ENCODE measurements around the gene GNG8. TPM values are rescaled to one million over a fixed set of nuclear protein-coding genes. Genes with fewer than 3 reads are reported as not detected.

GNG8 gene
- total and polyA plus RNA-seq, 2 donors (not counting 1 experiment from before 2014, with no cell fraction given): not detected

GRCh38 chr19:46674416-46675178 is 38.6 kb upstream of the GNG8 start:
- H4K20me1 ChIP-seq (ENCODE audit: control insufficient read depth, extremely low read depth, insufficient read depth, low read length): no peaks in the 10 kb centered on the region
- H3K27ac ChIP-seq (ENCODE audit: insufficient read depth, low read length): no peak overlapping the region
- H3K4me2 ChIP-seq (ENCODE audit: extremely low read depth, insufficient read depth, low read length): no peak overlapping the region
- H2AFZ ChIP-seq (ENCODE audit: low read length): no peak overlapping the region
- DNase-seq (ENCODE audit: low read depth in 2 of 2): peak in 1 of 2 donors; percentile 25
- no peaks in the 10 kb centered on the region for H3K27me3 ChIP-seq (ENCODE audit: control insufficient read depth, insufficient read depth, low read length)
- H3K4me1 ChIP-seq (ENCODE audit: control insufficient read depth, extremely low read depth, insufficient read depth, low read length): peaks cover 3% of the 10 kb centered on the region
- peaks cover 10% of the 10 kb centered on the region for H3K36me3 ChIP-seq (ENCODE audit: control insufficient read depth, insufficient read depth, low read length)
- H3K9ac ChIP-seq (ENCODE audit: insufficient read depth, low read length): no peak overlapping the region
- H3K4me3 ChIP-seq (replicated peaks in 1 of 4; ENCODE audit: control extremely low read depth in 1 of 4, insufficient read depth in 1 of 4, low read depth in 3 of 4, low read length in 4 of 4): no peak overlapping the region
- no peaks in the 10 kb centered on the region for H3K9me3 ChIP-seq (ENCODE audit: control insufficient read depth, insufficient read depth, low read depth, low read length)
- H3K79me2 ChIP-seq (ENCODE audit: control insufficient read depth, insufficient read depth, low read length): no peaks in the 10 kb centered on the region
- TF ChIP-seq CTCF (conservative IDR thresholded peaks at IDR 0.05 in 1 of 2, IDR thresholded peaks at IDR 0.05 in 1 of 2; ENCODE audit: low read depth in 1 of 2, low read length in 2 of 2) (no peak), EZH2 (IDR thresholded peaks at IDR 0.05; ENCODE audit: low read length, missing control alignments) (no peak)

GRCh38 chr19:46670813-46671212 is 34.8 kb upstream of the GNG8 start:
- no peak overlapping the region for H3K27ac ChIP-seq (ENCODE audit: insufficient read depth, low read length)
- no peaks in the 10 kb centered on the region for H3K9me3 ChIP-seq (ENCODE audit: control insufficient read depth, insufficient read depth, low read depth, low read length)
- peaks cover 3% of the 10 kb centered on the region for H3K4me1 ChIP-seq (ENCODE audit: control insufficient read depth, extremely low read depth, insufficient read depth, low read length)
- TF ChIP-seq CTCF (conservative IDR thresholded peaks at IDR 0.05 in 1 of 2, IDR thresholded peaks at IDR 0.05 in 1 of 2; ENCODE audit: low read depth in 1 of 2, low read length in 2 of 2): no peak
- no peak for TF ChIP-seq EZH2 (IDR thresholded peaks at IDR 0.05; ENCODE audit: low read length, missing control alignments)
- no peak overlapping the region for H3K4me2 ChIP-seq (ENCODE audit: extremely low read depth, insufficient read depth, low read length)
- H3K36me3 ChIP-seq (ENCODE audit: control insufficient read depth, insufficient read depth, low read length): peaks cover 7% of the 10 kb centered on the region
- H4K20me1 ChIP-seq (ENCODE audit: control insufficient read depth, extremely low read depth, insufficient read depth, low read length): no peaks in the 10 kb centered on the region
- no peak overlapping the region for H3K4me3 ChIP-seq (replicated peaks in 1 of 4; ENCODE audit: control extremely low read depth in 1 of 4, insufficient read depth in 1 of 4, low read depth in 3 of 4, low read length in 4 of 4)
- no peak overlapping the region for H2AFZ ChIP-seq (ENCODE audit: low read length)
- no peak overlapping the region for H3K9ac ChIP-seq (ENCODE audit: insufficient read depth, low read length)
- H3K79me2 ChIP-seq (ENCODE audit: control insufficient read depth, insufficient read depth, low read length): no peaks in the 10 kb centered on the region
- no peaks in the 10 kb centered on the region for H3K27me3 ChIP-seq (ENCODE audit: control insufficient read depth, insufficient read depth, low read length)
- peak in 1 of 2 donors; percentile 62 for DNase-seq (ENCODE audit: low read depth in 2 of 2)

DNA sequence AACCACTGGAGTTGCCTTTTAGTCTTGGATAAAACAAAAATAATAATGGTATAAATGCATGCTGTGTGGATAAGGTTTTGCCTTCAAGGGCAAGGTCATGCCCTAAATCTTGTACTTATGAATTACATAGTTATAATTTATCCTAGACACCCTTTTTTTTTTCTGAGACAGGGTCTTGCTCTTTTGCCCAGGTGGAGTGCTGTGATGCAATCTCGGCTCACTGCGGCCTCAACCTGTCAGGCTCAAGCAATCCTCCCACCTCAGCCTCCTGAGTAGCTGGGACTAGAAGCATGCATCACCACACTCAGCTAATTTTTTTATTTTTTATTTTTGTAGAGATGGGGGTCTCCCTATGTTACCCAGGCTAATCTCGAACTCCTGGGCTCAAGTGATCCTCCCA is 32.7 kb upstream of the GNG8 start:
- H3K36me3 ChIP-seq (ENCODE audit: control insufficient read depth, insufficient read depth, low read length): no peaks in the 10 kb centered on the region
- no peak overlapping the region for H3K4me2 ChIP-seq (ENCODE audit: extremely low read depth, insufficient read depth, low read length)
- TF ChIP-seq CTCF (conservative IDR thresholded peaks at IDR 0.05 in 1 of 2, IDR thresholded peaks at IDR 0.05 in 1 of 2; ENCODE audit: low read depth in 1 of 2, low read length in 2 of 2): no peak
- TF ChIP-seq EZH2 (IDR thresholded peaks at IDR 0.05; ENCODE audit: low read length, missing control alignments): no peak
- no peak overlapping the region for H3K4me3 ChIP-seq (replicated peaks in 1 of 4; ENCODE audit: control extremely low read depth in 1 of 4, insufficient read depth in 1 of 4, low read depth in 3 of 4, low read length in 4 of 4)
- H3K9me3 ChIP-seq (ENCODE audit: control insufficient read depth, insufficient read depth, low read depth, low read length): no peaks in the 10 kb centered on the region
- H2AFZ ChIP-seq (ENCODE audit: low read length): no peak overlapping the region
- no peaks in the 10 kb centered on the region for H3K79me2 ChIP-seq (ENCODE audit: control insufficient read depth, insufficient read depth, low read length)
- H3K9ac ChIP-seq (ENCODE audit: insufficient read depth, low read length): no peak overlapping the region
- no peaks in the 10 kb centered on the region for H3K27me3 ChIP-seq (ENCODE audit: control insufficient read depth, insufficient read depth, low read length)
- no peak overlapping the region for H3K27ac ChIP-seq (ENCODE audit: insufficient read depth, low read length)
- H4K20me1 ChIP-seq (ENCODE audit: control insufficient read depth, extremely low read depth, insufficient read depth, low read length): no peaks in the 10 kb centered on the region
- DNase-seq (ENCODE audit: low read depth in 2 of 2): no peak
- peaks cover 3% of the 10 kb centered on the region for H3K4me1 ChIP-seq (ENCODE audit: control insufficient read depth, extremely low read depth, insufficient read depth, low read length)

All from fibroblast of lung (primary cell).